B cell (primary cell): ENCODE results near the gene NECTIN1. TPM values are rescaled to one million over a fixed set of nuclear protein-coding genes. Genes with fewer than 3 reads are reported as not detected.

Source experiments
- ATAC-seq: fragments of 200-7000 bp; cut with Tn5 transposase; one replicate; pipeline ENCODE4 v1.10.0; 2021; ENCODE audit warnings: low read depth, mild to moderate bottlenecking, moderate number of reproducible peaks, moderate library complexity
- CTCF ChIA-PET: fragments of 350-600 bp; sonication (Branson Sonifier 250); formaldehyde crosslinking; loops from one replicate; lab custom pipeline; 2021; ENCODE audit warnings: antibody characterized with exemption, inconsistent platforms; lab: Charles Lee
- POLR2A ChIA-PET: fragments of 350-600 bp; sonication (Branson Sonifier 250); formaldehyde crosslinking; loops from one replicate; lab custom pipeline; 2021; ENCODE audit warnings: antibody characterized with exemption; lab: Charles Lee
- DNase-seq: peaks from one replicate; pipeline ENCODE4 v3.0.0; 2013
- H2AFZ ChIP-seq: 2 replicates; pipeline ENCODE4 v1.6.1; 2012; ENCODE audit warnings: mild to moderate bottlenecking, low read depth, low read length; ENCODE audit not compliant: insufficient read depth, poor library complexity, severe bottlenecking
- H3K27ac ChIP-seq, 2 donors: 1 replicate in 1 of 2; 2 replicates in 1 of 2; pipeline ENCODE4 v1.5.1; 2012 to 2013; ENCODE audit warnings: low read length in 2 of 2, mild to moderate bottlenecking in 2 of 2, moderate library complexity in 1 of 2
- H3K27me3 ChIP-seq, 4 experiments: fragments of 200-600 bp in 1 of 4; sonication (generic) in 1 of 4; replicated peaks in 1 of 4; 1 replicate in 2 of 4; 2 replicates in 2 of 4; pipeline versions ENCODE4 v1.6.1 to v1.7.0; 2013 to 2016; ENCODE audit warnings: low read length in 3 of 4, mild to moderate bottlenecking in 2 of 4, mixed read lengths in 1 of 4, moderate library complexity in 1 of 4; ENCODE audit not compliant: insufficient read depth in 4 of 4, control insufficient read depth in 3 of 4; ENCODE audit errors: control extremely low read depth in 1 of 4
- H3K36me3 ChIP-seq, 2 experiments: replicated peaks in 1 of 2; 1 replicate in 1 of 2; 2 replicates in 1 of 2; pipeline versions ENCODE4 v1.6.1 to v1.7.1; 2013; ENCODE audit warnings: low read length in 1 of 2; ENCODE audit not compliant: insufficient read depth in 2 of 2, control insufficient read depth in 1 of 2; ENCODE audit errors: control extremely low read depth in 1 of 2, extremely low read depth in 1 of 2
- H3K4me1 ChIP-seq, 2 donors: fragments of 200-600 bp in 1 of 2; sonication (generic) in 1 of 2; 1 replicate in 1 of 2; 2 replicates in 1 of 2; pipeline versions ENCODE4 v1.5.1 to v1.6.1; 2013 to 2017; ENCODE audit warnings: low read length in 2 of 2; ENCODE audit not compliant: control insufficient read depth in 2 of 2, insufficient read depth in 2 of 2
- H3K4me2 ChIP-seq: replicated peaks from 2 replicates; pipeline ENCODE3; 2012; ENCODE audit warnings: mild to moderate bottlenecking, low read depth, low read length; ENCODE audit not compliant: poor library complexity, severe bottlenecking
- H3K4me3 ChIP-seq, 5 experiments: fragments of 200-600 bp in 1 of 5; sonication (generic) in 1 of 5; 1 replicate in 3 of 5; 2 replicates in 2 of 5; pipeline versions ENCODE4 v1.5.1 to v1.7.0; 2011 to 2016; ENCODE audit warnings: low read length in 4 of 5, mild to moderate bottlenecking in 4 of 5, low read depth in 2 of 5, control low read depth in 1 of 5, moderate library complexity in 1 of 5; ENCODE audit not compliant: insufficient read depth in 1 of 5; ENCODE audit errors: control extremely low read depth in 1 of 5, extremely low read depth in 1 of 5
- H3K79me2 ChIP-seq: fragments of 200-600 bp; sonication (generic); one replicate; pipeline ENCODE4 v1.6.0; 2016; ENCODE audit warnings: low read length; ENCODE audit not compliant: control insufficient read depth, insufficient read depth
- H3K9ac ChIP-seq: fragments of 200-600 bp; sonication (generic); 2 replicates; pipeline ENCODE4 v1.6.1; 2017; ENCODE audit warnings: mild to moderate bottlenecking, low read length, moderate library complexity
- H3K9me3 ChIP-seq, 3 donors: one replicate each; pipeline versions ENCODE4 v1.6.1 to v1.7.1; 2013; ENCODE audit warnings: low read length in 2 of 3; ENCODE audit not compliant: control insufficient read depth in 2 of 3, insufficient read depth in 1 of 3; ENCODE audit errors: control extremely low read depth in 1 of 3
- H4K20me1 ChIP-seq: 2 replicates; pipeline ENCODE4 v1.6.0; 2012; ENCODE audit warnings: mild to moderate bottlenecking, low read length; ENCODE audit not compliant: insufficient read depth, control insufficient read depth, poor library complexity, severe bottlenecking
- H3K27ac Mint-ChIP-seq: one replicate; pipeline ENCODE4 v1.8.0; 2021; ENCODE audit warnings: mixed read lengths
- H3K27me3 Mint-ChIP-seq: one replicate; pipeline ENCODE4 v1.8.0; 2021; ENCODE audit warnings: mixed read lengths
- H3K4me1 Mint-ChIP-seq: one replicate; pipeline ENCODE4 v1.8.0; 2021; ENCODE audit warnings: mixed read lengths
- H3K4me3 Mint-ChIP-seq: one replicate; pipeline ENCODE4 v1.8.0; 2021; ENCODE audit warnings: mixed read lengths
- H3K9me3 Mint-ChIP-seq: one replicate; pipeline ENCODE4 v1.8.0; 2022; ENCODE audit warnings: mixed read lengths; ENCODE audit not compliant: insufficient read depth
- CTCF ChIP-seq: fragments of 200-600 bp; IDR thresholded peaks from one replicate; pipeline ENCODE4 v1.8.0; 2022; ENCODE audit warnings: antibody characterized with exemption, mild to moderate bottlenecking
- EZH2 ChIP-seq: IDR thresholded peaks from 2 replicates; pipeline ENCODE4 v1.6.1; 2012; ENCODE audit warnings: borderline replicate concordance, low read depth, mild to moderate bottlenecking, moderate library complexity, low read length; ENCODE audit not compliant: insufficient read depth, poor library complexity, severe bottlenecking
- WGBS: methylation state at CpG from one replicate; pipeline ENCODE4 v1.1.5; 2013; ENCODE audit warnings: missing lambda C conversion rate; ENCODE audit not compliant: insufficient coverage; 5-methylcytosine and 5-hydroxymethylcytosine counted together
- intact Hi-C: fragments of 100-400 bp; cut with micrococcal nuclease; formaldehyde crosslinking; loops from one replicate; pipeline ENCODE4 v1.10.0; 2022
- polyA plus RNA-seq: library from polyadenylated mRNA; depleted of rRNA; stranded (reverse); fragments of >200 nt; gene quantifications from 2 replicates; pipeline ENCODE4 v1.2.3, GENCODE V29; 2012
- total RNA-seq, 2 donors: library from RNA; stranded (reverse); fragments of 120-200 nt in 1 of 2; gene quantifications; 1 replicate in 1 of 2; 2 replicates in 1 of 2; pipeline versions ENCODE4 v1.2.3 to v1.2.4, GENCODE V29; 2013 to 2022

Gene NECTIN1
- total and polyA plus RNA-seq, 2 donors (not counting 1 experiment from before 2014, with no cell fraction given), result 2.1 to 3.9 TPM

DNA sequence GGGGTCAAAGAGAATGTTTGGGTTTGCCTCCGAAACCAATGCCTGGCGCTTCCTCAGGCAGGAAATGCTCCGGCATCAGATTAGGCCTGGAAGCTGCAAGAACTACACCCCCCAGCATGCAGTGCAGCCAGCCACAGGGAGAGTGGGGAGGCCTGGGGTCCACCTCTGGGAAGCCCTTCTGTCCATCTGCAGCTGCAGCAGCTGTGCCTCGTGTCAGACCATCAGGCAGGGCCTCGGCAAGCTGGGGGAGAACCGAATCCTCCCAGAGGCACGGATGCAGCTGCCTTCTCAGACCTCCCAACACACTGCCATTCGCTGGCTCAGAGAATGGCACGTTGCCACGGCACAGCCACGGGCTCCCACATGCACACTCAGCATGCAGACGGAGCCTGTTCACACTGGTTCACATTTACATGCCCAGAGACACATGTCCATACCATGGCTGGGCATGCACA, 57.4 kb downstream of the NECTIN1 start:
- 91% methylated on average over 12 of the region's 12 CpGs for WGBS

GRCh38 chr11:119671051-119671450, 57.9 kb downstream of the NECTIN1 start:
- H3K4me3 ChIP-seq, result no peak overlapping the region
- 100% methylated on average over 1 of the region's 5 CpGs for WGBS
- H3K9ac ChIP-seq, result no peak overlapping the region
- Mint-ChIP-seq H3K9me3 (no peaks in the 10 kb centered on the region), H3K4me1 (peaks cover 28% of the 10 kb centered on the region), H3K4me3 (no peak overlapping the region), H3K27me3 (no peaks in the 10 kb centered on the region), H3K27ac (no peak overlapping the region)
- H3K79me2 ChIP-seq, result no peaks in the 10 kb centered on the region
- no peaks in the 10 kb centered on the region for H4K20me1 ChIP-seq
- DNase-seq, result no peak
- no peak overlapping the region for H2AFZ ChIP-seq
- ChIA-PET CTCF (no interaction called here), POLR2A (no interaction called here)
- H3K4me2 ChIP-seq, result no peak overlapping the region
- no peak for ATAC-seq
- intact Hi-C loops, result no loop called here
- H3K4me1 ChIP-seq, result peaks cover 25 to 29% of the 10 kb centered on the region in 2 donors
- H3K27me3 ChIP-seq, result peaks cover 0 to 2% (median 0%) of the 10 kb centered on the region in 4 experiments
- no peak overlapping the region for H3K27ac ChIP-seq
- H3K9me3 ChIP-seq, result no peaks in the 10 kb centered on the region
- no peaks in the 10 kb centered on the region for H3K36me3 ChIP-seq
- TF ChIP-seq EZH2 (no peak), CTCF (no peak)

More for the DNA sequence above, 57.4 kb downstream of the NECTIN1 start:
- H3K27ac Mint-ChIP-seq, result no peak overlapping the region
- no peak overlapping the region for H3K4me2 ChIP-seq
- no peaks in the 10 kb centered on the region for H4K20me1 ChIP-seq
- DNase-seq (no peak), ATAC-seq (no peak)
- ChIA-PET POLR2A (no interaction called here), CTCF (no interaction called here)
- intact Hi-C loops, result no loop called here
- H3K36me3 ChIP-seq, result no peaks in the 10 kb centered on the region
- peaks cover 28% of the 10 kb centered on the region for H3K4me1 Mint-ChIP-seq
- H3K9ac ChIP-seq, result no peak overlapping the region
- no peak overlapping the region for H2AFZ ChIP-seq
- H3K9me3 ChIP-seq, result no peaks in the 10 kb centered on the region
- H3K79me2 ChIP-seq, result no peaks in the 10 kb centered on the region
- no peaks in the 10 kb centered on the region for H3K27me3 Mint-ChIP-seq
- TF ChIP-seq CTCF (no peak), EZH2 (no peak)
- H3K9me3 Mint-ChIP-seq, result no peaks in the 10 kb centered on the region
- H3K4me3 Mint-ChIP-seq, result no peak overlapping the region
- H3K27me3 ChIP-seq, result peaks cover 0 to 2% (median 0%) of the 10 kb centered on the region in 4 experiments
- H3K27ac ChIP-seq, result no peak overlapping the region
- H3K4me3 ChIP-seq, result no peak overlapping the region
- peaks cover 25 to 29% of the 10 kb centered on the region in 2 donors for H3K4me1 ChIP-seq
